ENCODE measurements around the gene C1orf226. TPM values are rescaled to one million over a fixed set of nuclear protein-coding genes. Genes with fewer than 3 reads are reported as not detected.

The C1orf226 gene
- total and polyA plus RNA-seq, 2 experiments from 2014 or later: 5.1 to 10.0 TPM

GRCh38 chr1:162353702-162354101 is 27.8 kb upstream of the C1orf226 start:
- no peak for TF ChIP-seq CTCF (IDR thresholded peaks at IDR 0.05; ENCODE audit: low read depth, low read length)

GRCh38 chr1:162357681-162358266 is 23.8 kb upstream of the C1orf226 start:
- Histone ChIP-seq H3K27ac (no peak overlapping the region), H3K4me3 (no peak overlapping the region), H3K4me1 (ENCODE audit: low read depth) (peaks cover 11% of the 10 kb centered on the region), H3K27me3 (no peaks in the 10 kb centered on the region), H3K36me3 (no peaks in the 10 kb centered on the region), H3K9me3 (ENCODE audit: low read depth) (no peaks in the 10 kb centered on the region)
- peak; percentile 68 for TF ChIP-seq CTCF (IDR thresholded peaks at IDR 0.05; ENCODE audit: low read depth, low read length)
- DNase-seq (ENCODE audit: low read depth in 1 of 2, low spot score in 1 of 2): peak; percentile 56 to 71

More at GRCh38 chr1:162353702-162354101, 27.8 kb upstream of the C1orf226 start:
- no peaks in the 10 kb centered on the region for H3K36me3 ChIP-seq
- H3K9me3 ChIP-seq (ENCODE audit: low read depth): no peaks in the 10 kb centered on the region
- DNase-seq (ENCODE audit: low read depth in 1 of 2, low spot score in 1 of 2): no peak
- H3K27me3 ChIP-seq: no peaks in the 10 kb centered on the region
- H3K27ac ChIP-seq: no peak overlapping the region
- H3K4me1 ChIP-seq (ENCODE audit: low read depth): peaks cover 28% of the 10 kb centered on the region
- no peak overlapping the region for H3K4me3 ChIP-seq

GRCh38 chr1:162358928-162359327 is 22.6 kb upstream of the C1orf226 start:
- Histone ChIP-seq H3K4me3 (no peak overlapping the region), H3K9me3 (ENCODE audit: low read depth) (no peaks in the 10 kb centered on the region), H3K4me1 (ENCODE audit: low read depth) (peaks cover 6% of the 10 kb centered on the region), H3K27me3 (no peaks in the 10 kb centered on the region), H3K27ac (no peak overlapping the region), H3K36me3 (no peaks in the 10 kb centered on the region)
- no peak for TF ChIP-seq CTCF (IDR thresholded peaks at IDR 0.05; ENCODE audit: low read depth, low read length)
- DNase-seq (ENCODE audit: low read depth in 1 of 2, low spot score in 1 of 2): no peak

- Histone ChIP-seq H3K4me1 (ENCODE audit: low read depth) (peaks cover 10% of the 10 kb centered on the region), H3K9me3 (ENCODE audit: low read depth) (no peaks in the 10 kb centered on the region), H3K27ac (no peak overlapping the region), H3K4me3 (no peak overlapping the region), H3K27me3 (no peaks in the 10 kb centered on the region), H3K36me3 (no peaks in the 10 kb centered on the region)
- no peak for DNase-seq (ENCODE audit: low read depth in 1 of 2, low spot score in 1 of 2)
- no peak for TF ChIP-seq CTCF (IDR thresholded peaks at IDR 0.05; ENCODE audit: low read depth, low read length)
Observed at GRCh38 chr1:162359523-162360236, 21.8 kb upstream of the C1orf226 start.

- Histone ChIP-seq H3K27me3 (no peaks in the 10 kb centered on the region), H3K4me3 (no peak overlapping the region), H3K36me3 (peaks cover under 1% of the 10 kb centered on the region), H3K4me1 (ENCODE audit: low read depth) (peaks cover 10% of the 10 kb centered on the region), H3K9me3 (ENCODE audit: low read depth) (no peaks in the 10 kb centered on the region), H3K27ac (no peak overlapping the region)
- no peak for DNase-seq (ENCODE audit: low read depth in 1 of 2, low spot score in 1 of 2)
- no peak for TF ChIP-seq CTCF (IDR thresholded peaks at IDR 0.05; ENCODE audit: low read depth, low read length)
Observed at GRCh38 chr1:162360237-162360873, 21.2 kb upstream of the C1orf226 start.
